Thymus (tissue), 11 donors: ENCODE data around the gene SLC24A3. TPM values are rescaled to one million over a fixed set of nuclear protein-coding genes. Genes with fewer than 3 reads are reported as not detected.
A peak's percentile ranks its signal among the peaks of the same experiment; 100 is the strongest.

Experiments used
- DNase-seq, 9 donors: peaks; one replicate each; pipeline ENCODE4 v3.0.0-alpha.2; 2013; ENCODE audit warnings: low spot score in 9 of 9, low read depth in 6 of 9, missing footprints in 1 of 9
- H3K27ac ChIP-seq, 2 donors: one replicate each; pipeline ENCODE4 v1.5.1; 2013; ENCODE audit warnings: control low read depth in 1 of 2, low read depth in 1 of 2, low read length in 1 of 2, mild to moderate bottlenecking in 1 of 2, moderate library complexity in 1 of 2
- H3K27me3 ChIP-seq, 2 donors: one replicate each; pipeline ENCODE4 v1.5.1; 2013; ENCODE audit warnings: low read length in 1 of 2; ENCODE audit not compliant: control insufficient read depth in 2 of 2, insufficient read depth in 1 of 2
- H3K36me3 ChIP-seq, 2 donors: one replicate each; pipeline ENCODE4 v1.5.1; 2013; ENCODE audit warnings: low read length in 1 of 2, mild to moderate bottlenecking in 1 of 2, moderate library complexity in 1 of 2; ENCODE audit not compliant: control insufficient read depth in 2 of 2, insufficient read depth in 2 of 2
- H3K4me1 ChIP-seq, 2 donors: one replicate each; pipeline ENCODE4 v1.5.1; 2013; ENCODE audit warnings: low read length in 2 of 2; ENCODE audit not compliant: control insufficient read depth in 2 of 2, insufficient read depth in 2 of 2
- H3K4me3 ChIP-seq, 2 donors: one replicate each; pipeline ENCODE4 v1.5.1; 2013; ENCODE audit warnings: low read length in 2 of 2, control low read depth in 1 of 2, mild to moderate bottlenecking in 1 of 2
- H3K9me3 ChIP-seq, 2 donors: one replicate each; pipeline ENCODE4 v1.5.1; 2013; ENCODE audit warnings: low read length in 1 of 2, mild to moderate bottlenecking in 1 of 2; ENCODE audit not compliant: control insufficient read depth in 2 of 2, insufficient read depth in 1 of 2
- WGBS: extraction: QIAGEN DNeasy Blood & Tissue Kit; methylation state at CpG from one replicate; pipeline ENCODE4 v1.1.7; 2013; 5-methylcytosine and 5-hydroxymethylcytosine counted together
- polyA plus RNA-seq: library from polyadenylated mRNA; stranded (reverse); fragments of 200-250 nt; gene quantifications from one replicate; pipeline ENCODE4 v1.2.3, GENCODE V29; 2013
- total RNA-seq: library from RNA; stranded (reverse); fragments of 120-200 nt; gene quantifications from one replicate; pipeline ENCODE4 v1.2.4, GENCODE V29; 2013
- donor health status: healthy.

Gene SLC24A3
- total and polyA plus RNA-seq, 2 donors, result 0.99 to 2.1 TPM

DNA sequence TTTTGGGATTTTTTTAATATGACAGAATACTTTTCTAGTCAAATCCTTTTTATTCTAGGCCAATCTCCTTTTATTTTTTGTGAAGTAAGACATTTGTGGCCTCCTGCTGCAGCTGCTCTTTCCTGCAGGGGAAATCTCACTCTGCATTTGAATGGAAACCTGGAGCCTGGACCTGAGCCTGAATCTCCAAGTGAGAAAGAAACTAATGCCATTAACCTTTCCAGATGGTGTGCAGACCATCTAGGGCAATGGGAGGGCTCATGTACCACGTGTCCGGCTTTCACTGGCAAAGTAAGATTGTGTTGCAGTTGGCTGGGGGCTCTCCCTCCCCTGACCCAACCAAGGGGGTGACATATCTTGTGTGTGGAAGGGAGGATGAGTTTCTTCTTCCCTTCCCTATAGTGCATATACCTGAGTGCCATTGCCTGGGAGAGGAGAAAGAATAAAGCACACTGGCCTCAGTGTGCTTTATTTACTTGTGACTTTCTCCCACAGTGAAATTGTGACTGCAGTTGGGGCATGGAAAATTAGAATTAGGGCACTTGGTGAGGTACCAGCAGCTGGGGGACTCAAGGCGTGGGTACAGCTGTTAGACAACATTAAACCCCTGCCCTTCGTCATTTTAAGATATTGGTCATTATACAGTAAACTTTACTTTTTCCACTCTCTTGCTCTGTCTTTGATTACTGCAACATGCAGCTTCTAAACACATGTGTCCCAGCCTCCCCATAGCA, 385.8 kb downstream of the SLC24A3 start:
- WGBS, result 73% methylated on average over 4 of the region's 4 CpGs
- H3K9me3 ChIP-seq, result no peaks in the 10 kb centered on the region
- H3K27ac ChIP-seq, result no peak overlapping the region
- no peak overlapping the region for H3K4me3 ChIP-seq
- no peaks in the 10 kb centered on the region for H3K27me3 ChIP-seq
- H3K36me3 ChIP-seq, result no peaks in the 10 kb centered on the region
- peaks cover 0 to 2% of the 10 kb centered on the region in 2 donors for H3K4me1 ChIP-seq
- no peak for DNase-seq

DNA sequence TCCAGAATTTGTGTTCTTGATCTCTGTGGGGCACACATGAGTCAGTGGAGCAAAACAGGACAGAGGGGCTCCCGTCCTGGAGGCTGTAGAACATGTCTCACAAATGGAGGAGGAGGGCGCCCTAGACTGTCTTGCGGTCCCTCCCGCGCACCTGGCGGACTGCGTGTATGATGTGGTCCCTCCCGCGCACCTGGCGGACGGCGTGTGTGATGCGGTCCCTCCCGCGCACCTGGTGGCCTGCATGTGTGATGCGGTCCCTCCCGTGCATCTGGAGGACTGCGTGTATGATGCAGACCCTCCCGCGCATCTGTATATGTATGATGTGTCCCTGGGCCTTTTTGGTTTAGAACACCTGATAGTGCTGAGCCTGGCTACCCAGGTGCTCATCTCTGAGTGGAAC, 386.8 kb downstream of the SLC24A3 start:
- no peak overlapping the region for H3K27ac ChIP-seq
- WGBS, result 97% methylated on average over 20 of the region's 20 CpGs
- H3K4me1 ChIP-seq, result peaks cover 0 to 9% of the 10 kb centered on the region in 2 donors
- no peaks in the 10 kb centered on the region for H3K27me3 ChIP-seq
- no peak for DNase-seq
- H3K36me3 ChIP-seq, result no peaks in the 10 kb centered on the region
- no peaks in the 10 kb centered on the region for H3K9me3 ChIP-seq
- H3K4me3 ChIP-seq, result no peak overlapping the region

DNA sequence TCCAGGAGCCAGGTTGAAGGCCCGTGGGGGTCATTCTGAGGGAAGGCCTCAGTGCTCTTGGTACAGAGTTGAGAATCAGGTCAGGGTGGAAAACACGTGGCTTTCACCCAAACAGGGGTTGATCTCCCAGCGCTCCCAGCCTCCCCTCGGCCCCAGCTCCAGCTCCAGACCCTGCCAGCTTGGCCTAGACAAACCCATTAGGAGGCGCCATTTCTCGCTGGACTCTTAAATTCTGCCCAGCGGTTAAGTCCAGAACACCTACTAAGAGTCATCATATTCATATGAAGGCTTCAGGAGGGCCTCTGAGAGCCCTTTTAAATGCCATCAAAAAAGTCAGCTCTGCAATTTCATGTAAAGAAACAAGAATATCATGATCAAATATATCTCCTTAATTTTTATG, 387.6 kb downstream of the SLC24A3 start:
- H3K4me1 ChIP-seq, result peaks cover 0 to 11% of the 10 kb centered on the region in 2 donors
- no peak overlapping the region for H3K4me3 ChIP-seq
- H3K36me3 ChIP-seq, result no peaks in the 10 kb centered on the region
- H3K27me3 ChIP-seq, result no peaks in the 10 kb centered on the region
- DNase-seq, result no peak
- H3K9me3 ChIP-seq, result no peaks in the 10 kb centered on the region
- 89% methylated on average over 7 of the region's 7 CpGs for WGBS
- H3K27ac ChIP-seq, result no peak overlapping the region

DNA sequence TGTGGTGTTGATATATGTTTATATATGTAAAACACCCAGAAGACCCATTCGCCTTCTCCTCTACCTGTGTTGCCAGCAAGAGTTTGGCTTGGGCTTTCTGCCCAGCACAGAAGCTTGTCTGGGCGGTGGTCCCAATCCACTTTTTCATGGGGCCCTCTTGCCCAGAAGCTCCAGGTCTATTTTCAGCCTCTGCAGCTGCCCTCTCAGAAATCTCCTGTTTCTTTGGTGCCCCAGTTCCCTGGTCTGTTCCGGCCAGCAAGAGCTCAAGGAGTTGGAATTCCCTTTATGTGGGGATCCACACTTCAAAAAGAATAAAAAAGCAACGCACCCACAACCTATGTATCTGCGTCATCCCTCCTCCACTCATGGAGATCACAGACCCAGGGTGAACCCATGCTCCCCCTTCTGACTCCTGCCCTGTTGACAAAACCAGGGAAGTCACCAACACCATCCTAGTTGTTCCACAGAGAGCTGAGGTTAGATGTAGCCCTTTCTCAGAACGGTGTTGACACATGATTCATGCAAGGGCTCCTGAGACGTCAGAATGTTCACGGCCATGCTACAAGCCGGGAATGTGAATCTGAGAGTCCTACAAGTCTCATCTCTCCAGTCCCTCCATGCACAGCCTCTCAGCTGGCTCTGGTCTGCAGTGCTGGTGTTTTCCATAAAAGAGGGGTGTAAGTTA, 388.8 kb downstream of the SLC24A3 start:
- Histone ChIP-seq H3K27ac (no peak overlapping the region), H3K27me3 (no peaks in the 10 kb centered on the region), H3K36me3 (no peaks in the 10 kb centered on the region), H3K9me3 (no peaks in the 10 kb centered on the region), H3K4me3 (no peak overlapping the region), H3K4me1 (peaks cover 0 to 11% of the 10 kb centered on the region in 2 donors)
- no peak for DNase-seq
- 96% methylated on average over 9 of the region's 9 CpGs for WGBS

DNA sequence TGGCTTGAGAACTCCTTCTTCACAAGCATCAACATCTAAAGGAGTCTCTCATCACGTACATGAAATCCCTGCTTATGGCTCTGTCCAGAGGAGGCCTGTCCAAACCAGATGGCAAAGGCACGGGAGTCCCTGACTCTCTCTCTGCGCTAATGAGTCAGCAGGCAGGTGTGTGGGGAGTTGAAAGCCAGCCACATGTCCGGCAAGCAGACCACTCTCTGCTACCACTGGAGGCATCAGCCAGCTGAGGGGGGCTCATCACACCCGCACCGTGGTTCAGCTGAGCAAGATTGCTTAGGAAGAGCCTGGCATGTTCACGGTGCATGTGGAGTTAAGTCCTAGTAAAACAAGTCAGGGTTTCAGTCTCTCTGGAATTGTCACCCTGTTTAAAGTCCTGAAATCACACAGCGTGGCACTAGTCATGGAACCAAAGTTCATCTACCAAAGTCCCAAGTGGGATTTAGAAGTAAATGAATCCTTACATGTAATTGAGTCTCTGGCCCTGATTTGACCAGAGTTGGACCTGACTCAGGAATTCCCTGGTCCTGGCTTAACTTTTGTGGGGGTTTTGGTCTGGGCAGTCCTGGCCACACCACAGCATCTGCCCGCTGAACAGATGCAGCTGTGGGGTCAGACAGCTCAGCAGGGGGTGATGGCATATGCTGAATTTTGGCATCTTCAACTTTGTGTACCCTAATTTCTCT, 390.4 kb downstream of the SLC24A3 start:
- H3K36me3 ChIP-seq, result no peaks in the 10 kb centered on the region
- 83% methylated on average over 9 of the region's 9 CpGs for WGBS
- H3K27me3 ChIP-seq, result no peaks in the 10 kb centered on the region
- no peak for DNase-seq
- H3K27ac ChIP-seq, result no peak overlapping the region
- H3K9me3 ChIP-seq, result no peaks in the 10 kb centered on the region
- H3K4me3 ChIP-seq, result no peak overlapping the region
- H3K4me1 ChIP-seq, result peaks cover 0 to 11% of the 10 kb centered on the region in 2 donors

DNA sequence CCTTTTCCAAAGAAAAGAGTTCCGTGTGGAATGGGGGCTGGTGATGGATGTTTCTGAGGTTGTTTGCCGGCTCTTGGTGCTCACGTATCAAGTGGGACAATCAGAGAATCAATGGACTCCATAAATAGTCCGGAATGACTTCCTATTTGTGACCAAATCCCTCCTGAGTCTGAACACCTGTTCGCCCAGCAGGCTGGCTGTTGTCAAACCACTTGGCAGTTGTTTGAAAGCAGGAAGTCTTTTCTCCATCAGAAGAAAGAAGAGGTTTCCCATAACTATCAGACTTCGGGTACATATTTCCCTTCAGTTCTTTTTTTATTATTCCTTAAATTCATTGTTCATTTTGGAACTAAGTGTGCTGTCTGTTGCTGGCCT, 390.9 kb downstream of the SLC24A3 start:
- 71% methylated on average over 6 of the region's 6 CpGs for WGBS

DNA sequence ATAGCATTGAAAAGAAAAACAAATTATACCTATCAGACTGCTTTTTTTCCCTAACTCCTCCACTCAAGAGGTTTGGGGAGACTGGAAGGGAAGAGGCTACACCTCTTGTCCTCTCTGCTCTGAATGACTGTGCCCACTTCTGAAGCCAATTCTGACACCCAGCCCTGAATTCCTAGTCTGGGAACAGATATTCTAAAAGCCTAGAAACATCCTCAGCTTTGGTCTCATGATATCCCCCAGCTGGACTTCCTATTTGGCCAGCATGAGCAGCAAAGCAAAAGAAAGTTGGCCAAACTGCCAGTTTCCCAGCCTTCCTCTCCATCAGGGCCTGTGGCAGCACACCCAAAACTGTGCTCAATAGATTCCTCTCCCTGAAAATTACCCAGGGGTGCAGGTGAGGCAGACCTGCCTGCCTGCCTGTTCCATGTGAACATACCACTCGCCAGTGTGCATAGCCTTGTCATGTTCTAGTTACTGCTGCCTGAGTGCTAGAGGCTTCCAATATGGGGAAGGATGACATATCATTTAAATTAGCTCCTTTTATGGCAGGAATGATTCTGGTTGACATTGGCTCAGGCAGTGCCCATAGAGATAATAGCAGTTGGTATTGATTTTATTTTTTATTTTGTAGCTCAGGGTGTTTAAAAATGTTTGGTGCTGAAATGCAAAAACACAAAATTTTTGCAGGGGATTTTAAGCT, 393.5 kb downstream of the SLC24A3 start:
- no peaks in the 10 kb centered on the region for H3K36me3 ChIP-seq
- DNase-seq, result no peak
- no peak overlapping the region for H3K27ac ChIP-seq
- no peaks in the 10 kb centered on the region for H3K9me3 ChIP-seq
- peaks cover 0 to 11% of the 10 kb centered on the region in 2 donors for H3K4me1 ChIP-seq
- H3K27me3 ChIP-seq, result no peaks in the 10 kb centered on the region
- no peak overlapping the region for H3K4me3 ChIP-seq
- WGBS, result 96% methylated on average over 1 of the region's 1 CpG

More for the DNA sequence above, 390.9 kb downstream of the SLC24A3 start:
- Histone ChIP-seq H3K36me3 (no peaks in the 10 kb centered on the region), H3K4me1 (peaks cover 0 to 11% of the 10 kb centered on the region in 2 donors), H3K4me3 (no peak overlapping the region), H3K27me3 (no peaks in the 10 kb centered on the region), H3K27ac (no peak overlapping the region), H3K9me3 (no peaks in the 10 kb centered on the region)
- peak in 1 of 9 donors; percentile 12 for DNase-seq

DNA sequence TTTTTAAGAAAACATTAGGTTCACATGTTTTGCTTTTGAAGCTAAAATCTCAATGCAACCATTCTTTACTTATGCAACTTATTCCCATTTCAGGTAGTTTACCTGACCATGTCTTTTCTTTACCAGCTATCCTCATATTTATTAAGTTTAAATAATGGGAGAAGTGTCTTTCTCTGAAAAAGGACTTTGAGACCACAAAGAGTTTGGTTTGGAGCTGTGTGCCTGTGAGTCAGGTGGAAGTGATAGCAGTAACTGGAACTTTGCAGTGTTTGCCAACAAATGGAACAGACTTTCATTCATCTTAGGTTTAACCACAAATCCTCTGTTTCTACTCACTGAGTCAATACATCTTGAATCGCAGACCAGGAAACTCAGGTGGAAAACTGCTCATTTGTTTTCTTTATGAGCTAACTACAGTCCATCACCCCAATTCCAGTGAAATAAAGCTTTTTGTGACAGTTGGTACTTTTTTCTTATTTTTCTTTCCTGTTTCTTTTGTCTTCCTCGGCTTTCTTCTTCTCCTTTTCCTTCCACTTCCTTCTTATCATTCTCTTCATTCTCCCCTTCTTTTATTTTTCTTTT, 397.3 kb downstream of the SLC24A3 start:
- no peaks in the 10 kb centered on the region for H3K36me3 ChIP-seq
- 79% methylated on average over 2 of the region's 2 CpGs for WGBS
- no peaks in the 10 kb centered on the region for H3K9me3 ChIP-seq
- H3K27ac ChIP-seq, result no peak overlapping the region
- H3K27me3 ChIP-seq, result no peaks in the 10 kb centered on the region
- no peak overlapping the region for H3K4me3 ChIP-seq
- H3K4me1 ChIP-seq, result no peaks in the 10 kb centered on the region
- no peak for DNase-seq
